Peyer's patch (tissue), 4 donors: ENCODE results near the gene MDN1. TPM values are rescaled to one million over a fixed set of nuclear protein-coding genes. Genes with fewer than 3 reads are reported as not detected.

ENCODE experiments used
- DNase-seq, 3 donors: peaks; one replicate each; pipeline ENCODE4 v3.0.0-alpha.2; 2017 to 2019
- H3K27ac ChIP-seq, 4 donors: fragments of 200-600 bp; sonication (generic); one replicate each; pipeline ENCODE4 v1.5.1; 2016 to 2019
- H3K27me3 ChIP-seq, 2 donors: fragments of 200-600 bp; sonication (generic); one replicate each; pipeline ENCODE4 v1.5.1; 2019
- H3K36me3 ChIP-seq, 3 donors: fragments of 200-600 bp; sonication (generic); one replicate each; pipeline ENCODE4 v1.5.1; 2016 to 2019
- H3K4me1 ChIP-seq, 4 donors: fragments of 200-600 bp; sonication (generic); one replicate each; pipeline ENCODE4 v1.5.1; 2016 to 2019
- H3K4me3 ChIP-seq, 4 donors: fragments of 200-600 bp; sonication (generic); 1 replicate in 3 of 4; 2 replicates in 1 of 4; pipeline ENCODE4 v1.5.1; 2016 to 2019; ENCODE audit warnings: mild to moderate bottlenecking in 1 of 4
- H3K9me3 ChIP-seq, 4 donors: fragments of 200-600 bp; sonication (generic); one replicate each; pipeline ENCODE4 v1.5.1; 2016 to 2019; ENCODE audit warnings: mild to moderate bottlenecking in 1 of 4
- CTCF ChIP-seq, 6 experiments: fragments of 450-650 bp in 4 of 6; fragments of 200-600 bp in 2 of 6; sonication (generic) in 1 of 6; IDR thresholded peaks; one replicate each; pipeline ENCODE4 v1.5.1; 2017 to 2019; ENCODE audit warnings: antibody characterized with exemption in 6 of 6, mild to moderate bottlenecking in 3 of 6, moderate library complexity in 1 of 6
- POLR2A ChIP-seq, 2 donors: fragments of 450-650 bp; IDR thresholded peaks; one replicate each; pipeline ENCODE4 v1.5.1; 2017; ENCODE audit warnings: antibody characterized with exemption in 2 of 2, mild to moderate bottlenecking in 2 of 2, moderate library complexity in 2 of 2
- total RNA-seq, 4 donors: library from RNA; depleted of rRNA; stranded (reverse); fragments of >200 nt; gene quantifications; one replicate each; pipeline ENCODE4 v1.1.0, GENCODE V29; 2016

The MDN1 gene
- total RNA-seq, 4 donors from 2014 or later, result 19.6 to 62.7 (median 35.5) TPM

- no peaks in the 10 kb centered on the region for H3K27me3 ChIP-seq
- H3K4me1 ChIP-seq, result no peaks in the 10 kb centered on the region
- no peak for DNase-seq
- H3K27ac ChIP-seq, result no peak overlapping the region
- no peak overlapping the region for H3K4me3 ChIP-seq
- H3K36me3 ChIP-seq, result peaks cover 0 to 38% (median 0%) of the 10 kb centered on the region in 3 donors
- TF ChIP-seq POLR2A (IDR thresholded peaks at IDR 0.05) (no peak), CTCF (IDR thresholded peaks at IDR 0.05) (no peak)
- H3K9me3 ChIP-seq, result no peaks in the 10 kb centered on the region
Measured at GRCh38 chr6:89763550-89763949, 56.0 kb downstream of the MDN1 start.

GRCh38 chr6:89758830-89759229 lies 60.8 kb downstream of the MDN1 start:
- no peak for DNase-seq
- Histone ChIP-seq H3K9me3 (no peaks in the 10 kb centered on the region), H3K36me3 (peaks cover 0 to 71% (median 5%) of the 10 kb centered on the region in 3 donors), H3K27me3 (no peaks in the 10 kb centered on the region), H3K27ac (no peak overlapping the region), H3K4me1 (no peaks in the 10 kb centered on the region), H3K4me3 (no peak overlapping the region)
- no peak for TF ChIP-seq CTCF (IDR thresholded peaks at IDR 0.05)
- TF ChIP-seq POLR2A (IDR thresholded peaks at IDR 0.05), result no peak

- no peak for DNase-seq
Measured at GRCh38 chr6:89750338-89750737, 69.3 kb downstream of the MDN1 start.

GRCh38 chr6:89749918-89750317 lies 69.7 kb downstream of the MDN1 start:
- no peak overlapping the region for H3K27ac ChIP-seq
- no peaks in the 10 kb centered on the region for H3K4me1 ChIP-seq
- H3K36me3 ChIP-seq, result peaks cover 0 to 74% (median 0%) of the 10 kb centered on the region in 3 donors
- H3K27me3 ChIP-seq, result no peaks in the 10 kb centered on the region
- no peak for DNase-seq
- no peak overlapping the region for H3K4me3 ChIP-seq
- H3K9me3 ChIP-seq, result no peaks in the 10 kb centered on the region
- TF ChIP-seq POLR2A (IDR thresholded peaks at IDR 0.05), result no peak
- no peak for TF ChIP-seq CTCF (IDR thresholded peaks at IDR 0.05)

More at GRCh38 chr6:89750338-89750737, 69.3 kb downstream of the MDN1 start:
- Histone ChIP-seq H3K36me3 (peaks cover 0 to 76% (median 0%) of the 10 kb centered on the region in 3 donors), H3K27me3 (no peaks in the 10 kb centered on the region), H3K4me1 (no peaks in the 10 kb centered on the region), H3K27ac (no peak overlapping the region), H3K4me3 (no peak overlapping the region), H3K9me3 (no peaks in the 10 kb centered on the region)
- TF ChIP-seq CTCF (IDR thresholded peaks at IDR 0.05) (no peak), POLR2A (IDR thresholded peaks at IDR 0.05) (no peak)

- Histone ChIP-seq H3K9me3 (no peaks in the 10 kb centered on the region), H3K4me3 (no peak overlapping the region), H3K27me3 (no peaks in the 10 kb centered on the region), H3K27ac (no peak overlapping the region), H3K4me1 (no peaks in the 10 kb centered on the region), H3K36me3 (peaks cover 0 to 81% (median 0%) of the 10 kb centered on the region in 3 donors)
- no peak for DNase-seq
- TF ChIP-seq POLR2A (IDR thresholded peaks at IDR 0.05), result no peak
- TF ChIP-seq CTCF (IDR thresholded peaks at IDR 0.05), result no peak
Measured at GRCh38 chr6:89745716-89746115, 73.9 kb downstream of the MDN1 start.

- Histone ChIP-seq H3K9me3 (no peaks in the 10 kb centered on the region), H3K27ac (no peak overlapping the region), H3K27me3 (no peaks in the 10 kb centered on the region), H3K36me3 (peaks cover 0 to 79% (median 0%) of the 10 kb centered on the region in 3 donors), H3K4me3 (no peak overlapping the region), H3K4me1 (no peaks in the 10 kb centered on the region)
- no peak for DNase-seq
- TF ChIP-seq POLR2A (IDR thresholded peaks at IDR 0.05) (no peak), CTCF (IDR thresholded peaks at IDR 0.05) (no peak)
Measured at GRCh38 chr6:89745096-89745495, 74.5 kb downstream of the MDN1 start.
